A673 (cell line): ENCODE results near the gene DSCAML1. TPM values are rescaled to one million over a fixed set of nuclear protein-coding genes. Genes with fewer than 3 reads are reported as not detected.

ENCODE experiments used
- BruUV-seq: library from RNA; stranded (reverse); fragments of 400-500 nt; replicated peaks from 2 replicates; lab custom pipeline; 2021; lab: Mats Ljungman, UMichigan
- CTCF ChIA-PET: fragments of 300-600 bp; sonication (Branson Sonifier 250); formaldehyde crosslinking; loops from one replicate; lab custom pipeline; 2022; ENCODE audit warnings: antibody characterized with exemption; lab: Charles Lee
- POLR2A ChIA-PET: fragments of 300-600 bp; sonication (Branson Sonifier 250); formaldehyde crosslinking; loops from one replicate; lab custom pipeline; 2022; ENCODE audit warnings: antibody characterized with exemption; ENCODE audit not compliant: low non-redundant PET; lab: Charles Lee
- DNase-seq: peaks from one replicate; pipeline ENCODE4 v3.0.0-alpha.2; 2015; ENCODE audit warnings: low spot score
- H3K27ac ChIP-seq: fragments of 200-600 bp; sonication (generic); 2 replicates; pipeline ENCODE4 v1.5.1; 2016; ENCODE audit warnings: mixed run types, low read depth, mild to moderate bottlenecking, mixed read lengths, antibody characterized with exemption, low read length; ENCODE audit not compliant: poor library complexity, severe bottlenecking
- H3K27me3 ChIP-seq: fragments of 200-600 bp; sonication (generic); replicated peaks from 2 replicates; pipeline ENCODE4 v1.6.1; 2017; ENCODE audit warnings: mixed run types, low read depth, mild to moderate bottlenecking, mixed read lengths, antibody characterized with exemption, low read length; ENCODE audit not compliant: insufficient read depth, poor library complexity
- H3K36me3 ChIP-seq: fragments of 200-600 bp; sonication (generic); 2 replicates; pipeline ENCODE4 v1.6.1; 2016; ENCODE audit warnings: mixed run types, mild to moderate bottlenecking, mixed read lengths, antibody characterized with exemption, low read length; ENCODE audit not compliant: insufficient read depth, poor library complexity, severe bottlenecking
- H3K4me1 ChIP-seq: fragments of 200-600 bp; sonication (generic); 2 replicates; pipeline ENCODE4 v1.6.1; 2017; ENCODE audit warnings: mixed run types, mild to moderate bottlenecking, mixed read lengths, antibody characterized with exemption, low read length; ENCODE audit not compliant: insufficient read depth, poor library complexity, severe bottlenecking
- H3K4me3 ChIP-seq: fragments of 200-600 bp; sonication (generic); 2 replicates; pipeline ENCODE4 v1.5.1; 2016; ENCODE audit warnings: low read depth, mixed run types, mild to moderate bottlenecking, mixed read lengths, low read length; ENCODE audit not compliant: poor library complexity, severe bottlenecking
- H3K9me3 ChIP-seq: fragments of 200-600 bp; sonication (generic); 2 replicates; pipeline ENCODE4 v1.6.1; 2016; ENCODE audit warnings: mixed run types, low read depth, mild to moderate bottlenecking, mixed read lengths, antibody characterized with exemption, low read length; ENCODE audit not compliant: poor library complexity, severe bottlenecking
- CTCF ChIP-seq: fragments of 300-800, 200-600 bp; sonication (generic); conservative IDR thresholded peaks from 2 replicates; pipeline ENCODE4 v1.5.1; 2017; ENCODE audit warnings: low read depth, mild to moderate bottlenecking, antibody characterized with exemption, low read length, moderate library complexity, mixed read lengths
- EZH2 ChIP-seq: fragments of 200-600 bp; sonication (generic); IDR thresholded peaks from 2 replicates; pipeline ENCODE4 v1.6.1; 2017; ENCODE audit warnings: borderline replicate concordance, low read depth, mild to moderate bottlenecking, mixed read lengths, antibody characterized with exemption, low read length; ENCODE audit not compliant: poor library complexity, severe bottlenecking
- intact Hi-C: fragments of 100-400 bp; cut with micrococcal nuclease; formaldehyde crosslinking; loops from one replicate; pipeline ENCODE4 v1.10.0; 2022; ENCODE audit not compliant: unreplicated experiment
- total RNA-seq: library from RNA; stranded (reverse); gene quantifications from 2 replicates; pipeline ENCODE4 v1.2.3, GENCODE V29; 2021

The DSCAML1 gene
- total RNA-seq, 1 experiment from 2014 or later, result not detected

DNA sequence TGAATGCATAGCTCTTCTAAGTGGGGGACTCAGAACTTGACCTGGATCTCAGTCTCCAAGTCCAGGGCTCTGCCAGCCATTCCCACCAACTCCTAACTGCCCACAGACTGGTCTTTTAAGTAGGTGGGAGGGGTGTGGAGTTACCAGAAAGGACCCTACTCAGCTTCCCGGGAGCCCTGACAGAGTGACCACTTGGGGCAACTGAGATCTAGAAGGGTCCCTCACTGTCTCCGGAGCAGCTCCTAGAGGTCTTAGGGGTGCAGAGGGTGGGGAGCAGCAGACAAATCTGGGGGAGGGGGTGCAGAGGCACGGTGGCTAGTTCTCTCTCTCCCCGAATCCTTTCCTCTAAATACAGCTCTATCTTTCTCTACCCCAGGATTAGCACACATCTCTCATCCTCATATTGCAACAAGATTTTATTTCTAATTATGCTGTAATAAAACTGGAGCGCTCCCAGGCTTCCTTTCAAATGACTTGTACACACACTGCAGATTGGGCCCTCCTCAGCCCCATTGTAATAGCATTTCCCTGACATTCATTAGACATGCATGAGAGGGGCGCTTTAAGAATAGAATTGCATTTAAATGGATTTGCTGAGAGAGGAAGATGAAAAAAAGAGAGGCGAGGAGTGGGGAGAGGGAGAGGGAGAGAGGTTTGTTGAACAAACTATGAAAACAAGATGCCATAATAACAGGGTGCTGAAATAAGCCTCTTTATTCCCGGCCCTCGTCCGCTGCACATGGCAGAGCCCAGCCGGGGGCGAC, 250.4 kb downstream of the DSCAML1 start:
- Histone ChIP-seq H3K4me1 (peaks cover 18% of the 10 kb centered on the region), H3K27ac (no peak overlapping the region), H3K4me3 (no peak overlapping the region), H3K9me3 (no peaks in the 10 kb centered on the region), H3K27me3 (no peaks in the 10 kb centered on the region), H3K36me3 (no peaks in the 10 kb centered on the region)
- POLR2A ChIA-PET, result interaction anchor here (0.6 kb wide), 1 partner anchor 576 kb away, joined by 5 read pairs; no protein-coding TSS in a partner anchor
- no TSS peak for BruUV-seq
- no peak for TF ChIP-seq CTCF
- no peak for TF ChIP-seq EZH2
- DNase-seq, result peak; percentile 53
- intact Hi-C loops, result no loop called here
- CTCF ChIA-PET, result no interaction called here

GRCh38 chr11:117545706-117546105, 251.3 kb downstream of the DSCAML1 start:
- no peak for DNase-seq

DNA sequence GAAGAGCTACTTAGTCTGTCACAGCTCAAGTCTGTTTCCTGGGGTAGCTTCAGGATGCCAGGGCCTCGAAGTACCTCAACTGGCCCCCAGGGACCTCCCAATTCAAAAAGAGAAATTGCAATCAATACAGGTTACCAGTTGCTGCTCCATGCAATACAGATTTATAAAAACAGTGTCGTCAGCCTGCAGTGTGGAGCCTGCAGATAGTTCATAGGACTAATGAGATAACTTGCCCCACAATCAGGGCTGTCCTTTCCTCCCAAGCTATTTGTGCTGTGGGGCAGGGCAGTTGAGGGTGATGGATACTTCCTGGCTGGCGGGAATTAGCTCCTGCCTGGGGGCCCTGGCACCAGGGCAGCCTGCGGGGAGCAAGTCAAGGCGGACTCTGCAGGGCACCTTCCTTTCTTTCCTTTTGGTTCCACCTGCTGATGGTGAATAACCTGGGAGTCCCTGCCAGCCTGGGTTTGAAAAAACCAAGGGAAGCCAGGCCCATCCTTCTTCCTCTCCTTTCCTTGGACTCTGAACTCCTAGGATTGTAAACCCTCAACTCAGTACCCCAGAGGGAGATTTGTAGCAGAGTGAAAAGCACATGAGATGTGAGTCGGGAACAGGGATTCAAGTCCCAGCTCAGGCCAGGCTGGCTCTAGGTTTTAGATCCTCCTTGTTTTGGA, 252.8 kb downstream of the DSCAML1 start:
- no peaks in the 10 kb centered on the region for H3K36me3 ChIP-seq
- no peak overlapping the region for H3K4me3 ChIP-seq
- ChIA-PET POLR2A (no interaction called here), CTCF (interaction anchor here (1.1 kb wide), 1 partner anchor 118 kb away, joined by 3 read pairs; no protein-coding TSS in a partner anchor)
- H3K27ac ChIP-seq, result no peak overlapping the region
- peaks cover 13% of the 10 kb centered on the region for H3K4me1 ChIP-seq
- BruUV-seq, result no TSS peak
- TF ChIP-seq EZH2 (no peak), CTCF (no peak)
- H3K27me3 ChIP-seq, result no peaks in the 10 kb centered on the region
- H3K9me3 ChIP-seq, result no peaks in the 10 kb centered on the region
- intact Hi-C loops, result no loop called here
- DNase-seq, result no peak

More at GRCh38 chr11:117545706-117546105, 251.3 kb downstream of the DSCAML1 start:
- Histone ChIP-seq H3K36me3 (no peaks in the 10 kb centered on the region), H3K9me3 (no peaks in the 10 kb centered on the region), H3K4me3 (no peak overlapping the region), H3K27ac (no peak overlapping the region), H3K27me3 (no peaks in the 10 kb centered on the region), H3K4me1 (peaks cover 13% of the 10 kb centered on the region)
- no TSS peak for BruUV-seq
- intact Hi-C loops, result no loop called here
- CTCF ChIA-PET, result no interaction called here
- no peak for TF ChIP-seq CTCF
- TF ChIP-seq EZH2, result no peak
- POLR2A ChIA-PET, result no interaction called here
